Measurements from ENCODE around the gene KRT36.

Gene KRT36

GRCh38 chr17:41483991-41484826, 5.5 kb downstream of the KRT36 start:
- H3K27me3 ChIP-seq (ENCODE audit: control insufficient read depth, insufficient read depth, low read length), result no peaks in the 10 kb centered on the region; the same call in 1 of the 2 replicates
- H3K4me3 ChIP-seq (ENCODE audit: low read depth, low read length), result no peak overlapping the region
- H3K27ac ChIP-seq (ENCODE audit: low read depth, low read length), result no peak overlapping the region

DNA sequence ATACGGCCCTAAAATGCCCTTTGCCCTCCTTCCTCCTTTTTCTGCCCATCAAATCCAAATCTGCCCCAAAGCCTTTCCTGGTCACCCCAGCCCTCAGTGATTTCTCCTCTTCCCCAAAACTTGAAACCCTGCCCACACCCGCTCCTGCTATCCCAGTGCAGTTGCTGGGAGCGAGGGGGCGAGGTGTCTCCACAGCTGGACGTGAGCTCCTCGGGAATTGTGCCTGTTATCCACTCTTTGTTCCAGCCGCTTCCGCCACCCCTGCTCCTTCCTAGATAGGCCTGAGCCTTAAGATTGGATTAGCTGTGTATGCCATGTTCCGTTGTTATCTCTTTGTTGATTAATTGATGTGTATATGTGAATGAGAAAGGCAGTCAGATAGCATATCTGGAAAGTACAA, 6.2 kb downstream of the KRT36 start:
- no peak overlapping the region for H3K4me3 ChIP-seq (ENCODE audit: low read depth, low read length)
- no peaks in the 10 kb centered on the region; the same call in 1 of the 2 replicates for H3K27me3 ChIP-seq (ENCODE audit: control insufficient read depth, insufficient read depth, low read length)
- no peak overlapping the region for H3K27ac ChIP-seq (ENCODE audit: low read depth, low read length)
- no peaks in the 10 kb centered on the region for H3K4me1 ChIP-seq (ENCODE audit: control insufficient read depth, insufficient read depth, low read length)
- no peaks in the 10 kb centered on the region for H3K9me3 ChIP-seq (ENCODE audit: control insufficient read depth, insufficient read depth, low read length)
- no peak overlapping the region for H3K9ac ChIP-seq (ENCODE audit: low read depth, low read length)
- H3K36me3 ChIP-seq (ENCODE audit: control insufficient read depth, insufficient read depth, low read length), result no peaks in the 10 kb centered on the region

More at GRCh38 chr17:41483991-41484826, 5.5 kb downstream of the KRT36 start:
- H3K9me3 ChIP-seq (ENCODE audit: control insufficient read depth, insufficient read depth, low read length), result no peaks in the 10 kb centered on the region
- H3K9ac ChIP-seq (ENCODE audit: low read depth, low read length), result no peak overlapping the region
- no peaks in the 10 kb centered on the region for H3K4me1 ChIP-seq (ENCODE audit: control insufficient read depth, insufficient read depth, low read length)
- no peaks in the 10 kb centered on the region for H3K36me3 ChIP-seq (ENCODE audit: control insufficient read depth, insufficient read depth, low read length)

DNA sequence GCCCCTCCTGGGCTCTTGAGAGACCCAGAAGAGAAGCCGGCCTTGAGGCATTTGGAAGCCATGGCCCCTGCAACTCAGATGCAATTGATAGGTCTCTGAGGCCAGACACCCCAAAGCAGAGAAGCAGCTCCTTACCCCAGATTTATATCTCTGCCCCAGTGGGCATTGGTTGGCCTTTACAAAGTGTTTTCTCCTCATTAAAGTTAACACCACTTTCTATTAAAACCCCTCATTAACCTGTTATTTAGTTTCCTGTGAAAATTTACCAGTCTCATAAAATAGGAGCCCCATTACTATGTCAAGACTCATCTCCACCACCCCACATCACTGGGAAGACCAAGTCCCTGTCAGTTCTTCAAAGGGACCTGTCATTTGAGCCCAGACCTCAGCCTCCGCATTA, 8.7 kb downstream of the KRT36 start, which contains the start of gene KRT35:
KRT35 (minus strand) TSS at position 116 of the 400 bp plus-strand sequence; CDS start at position 62, 54 bp downstream.
- H3K27me3 ChIP-seq (ENCODE audit: control insufficient read depth, insufficient read depth, low read length), result no peaks in the 10 kb centered on the region
- H3K36me3 ChIP-seq (ENCODE audit: control insufficient read depth, insufficient read depth, low read length), result no peaks in the 10 kb centered on the region
- H3K9ac ChIP-seq (ENCODE audit: low read depth, low read length), result no peak within 1 kb of the TSS
- no peaks in the 10 kb centered on the region for H3K4me1 ChIP-seq (ENCODE audit: control insufficient read depth, insufficient read depth, low read length)
- H3K9me3 ChIP-seq (ENCODE audit: control insufficient read depth, insufficient read depth, low read length), result no peaks in the 10 kb centered on the region
- H3K4me3 ChIP-seq (ENCODE audit: low read depth, low read length), result no peak within 1 kb of the TSS
- H3K27ac ChIP-seq (ENCODE audit: low read depth, low read length), result no peak within 1 kb of the TSS

- no peaks in the 10 kb centered on the region for H3K27me3 ChIP-seq (ENCODE audit: control insufficient read depth, insufficient read depth, low read length)
- H3K36me3 ChIP-seq (ENCODE audit: control insufficient read depth, insufficient read depth, low read length), result no peaks in the 10 kb centered on the region
- no peak overlapping the region for H3K4me3 ChIP-seq (ENCODE audit: low read depth, low read length)
These were observed 9.1 kb downstream of the KRT36 start for GRCh38 chr17:41480581-41480980.

DNA sequence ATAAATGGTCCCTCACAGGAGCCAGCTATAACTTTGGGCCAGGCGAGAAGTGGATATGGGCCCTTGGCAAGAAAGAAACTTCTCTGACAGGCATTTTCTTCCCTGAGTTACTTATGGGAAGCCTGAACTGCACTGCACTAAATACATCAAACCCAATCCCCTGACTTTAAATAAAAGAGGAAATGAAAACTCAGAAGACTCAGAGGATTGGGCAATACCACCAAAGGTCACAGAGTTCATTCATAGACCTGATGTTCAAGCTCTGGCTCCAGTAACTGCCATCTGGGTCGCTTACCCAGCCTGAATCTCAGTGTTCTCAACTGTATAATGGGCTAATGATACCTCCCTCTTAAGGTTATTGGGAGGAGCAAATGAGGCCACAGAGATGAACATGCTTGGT, 9.6 kb downstream of the KRT36 start:
- Histone ChIP-seq H3K27me3 (ENCODE audit: control insufficient read depth, insufficient read depth, low read length) (no peaks in the 10 kb centered on the region), H3K9me3 (ENCODE audit: control insufficient read depth, insufficient read depth, low read length) (no peaks in the 10 kb centered on the region), H3K9ac (ENCODE audit: low read depth, low read length) (no peak overlapping the region), H3K27ac (ENCODE audit: low read depth, low read length) (no peak overlapping the region), H3K4me1 (ENCODE audit: control insufficient read depth, insufficient read depth, low read length) (no peaks in the 10 kb centered on the region), H3K36me3 (ENCODE audit: control insufficient read depth, insufficient read depth, low read length) (no peaks in the 10 kb centered on the region), H3K4me3 (ENCODE audit: low read depth, low read length) (no peak overlapping the region)

More at GRCh38 chr17:41480581-41480980, 9.1 kb downstream of the KRT36 start:
- no peaks in the 10 kb centered on the region for H3K4me1 ChIP-seq (ENCODE audit: control insufficient read depth, insufficient read depth, low read length)
- no peak overlapping the region for H3K9ac ChIP-seq (ENCODE audit: low read depth, low read length)
- no peaks in the 10 kb centered on the region for H3K9me3 ChIP-seq (ENCODE audit: control insufficient read depth, insufficient read depth, low read length)
- H3K27ac ChIP-seq (ENCODE audit: low read depth, low read length), result no peak overlapping the region

- no peaks in the 10 kb centered on the region for H3K36me3 ChIP-seq (ENCODE audit: control insufficient read depth, insufficient read depth, low read length)
- no peaks in the 10 kb centered on the region for H3K9me3 ChIP-seq (ENCODE audit: control insufficient read depth, insufficient read depth, low read length)
- no peaks in the 10 kb centered on the region for H3K27me3 ChIP-seq (ENCODE audit: control insufficient read depth, insufficient read depth, low read length)
- H3K9ac ChIP-seq (ENCODE audit: low read depth, low read length), result no peak overlapping the region
- no peaks in the 10 kb centered on the region for H3K4me1 ChIP-seq (ENCODE audit: control insufficient read depth, insufficient read depth, low read length)
- no peak overlapping the region for H3K4me3 ChIP-seq (ENCODE audit: low read depth, low read length)
- H3K27ac ChIP-seq (ENCODE audit: low read depth, low read length), result no peak overlapping the region
These were observed 11.5 kb downstream of the KRT36 start for GRCh38 chr17:41478237-41478636.

DNA sequence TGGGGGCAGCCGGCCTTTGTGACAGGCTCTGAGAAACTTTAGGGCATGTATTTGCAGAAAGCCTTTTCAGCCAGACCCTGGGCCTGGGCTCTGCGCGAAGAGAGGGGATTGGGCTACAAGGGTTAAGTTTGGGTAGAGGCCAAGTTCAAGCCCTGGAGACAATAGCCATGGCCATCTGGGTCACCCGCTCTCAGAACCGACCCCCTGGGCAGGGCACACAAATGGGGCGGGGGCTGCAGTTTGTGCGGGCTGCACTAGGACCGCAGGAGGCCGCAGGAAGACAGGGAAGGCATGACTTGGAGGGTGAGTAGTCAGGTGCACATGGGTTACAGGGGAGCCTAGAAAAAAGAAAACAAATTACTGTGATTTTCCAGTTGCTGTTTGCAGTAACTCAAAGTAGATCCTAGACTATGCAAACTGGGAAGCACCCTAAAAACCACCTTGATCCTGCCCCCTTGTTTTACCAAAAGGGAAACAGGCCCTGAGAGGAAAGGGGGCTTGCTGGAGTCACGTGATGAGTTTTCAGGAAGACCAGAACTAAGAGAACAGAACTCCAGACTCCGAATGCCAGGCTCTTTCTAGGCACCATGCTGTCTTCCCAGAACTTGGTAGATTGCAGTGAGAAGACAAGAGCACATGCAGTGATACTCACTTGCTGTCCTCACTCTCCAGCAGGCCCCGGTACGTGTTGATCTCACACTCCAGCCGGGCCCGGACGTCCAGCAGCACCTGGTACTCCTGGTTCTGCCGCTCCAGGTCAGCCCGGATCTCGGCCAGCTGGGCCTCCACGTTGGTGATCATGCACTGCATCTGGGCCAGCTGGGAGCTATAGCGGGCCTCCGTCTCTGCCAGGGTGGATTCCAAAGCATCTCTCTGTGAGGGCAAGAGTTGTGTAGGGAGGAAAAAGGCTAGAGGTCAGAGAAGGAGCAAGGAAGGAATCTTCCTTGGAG, 12.6 kb downstream of the KRT36 start:
- Histone ChIP-seq H3K27ac (ENCODE audit: low read depth, low read length) (no peak overlapping the region), H3K4me3 (ENCODE audit: low read depth, low read length) (no peak overlapping the region), H3K36me3 (ENCODE audit: control insufficient read depth, insufficient read depth, low read length) (no peaks in the 10 kb centered on the region), H3K27me3 (ENCODE audit: control insufficient read depth, insufficient read depth, low read length) (no peaks in the 10 kb centered on the region), H3K4me1 (ENCODE audit: control insufficient read depth, insufficient read depth, low read length) (no peaks in the 10 kb centered on the region), H3K9ac (ENCODE audit: low read depth, low read length) (no peak overlapping the region), H3K9me3 (ENCODE audit: control insufficient read depth, insufficient read depth, low read length) (0 out of 2 replicates have a peak, but pooled peaks cover under 1% of the 10 kb centered on the region)

DNA sequence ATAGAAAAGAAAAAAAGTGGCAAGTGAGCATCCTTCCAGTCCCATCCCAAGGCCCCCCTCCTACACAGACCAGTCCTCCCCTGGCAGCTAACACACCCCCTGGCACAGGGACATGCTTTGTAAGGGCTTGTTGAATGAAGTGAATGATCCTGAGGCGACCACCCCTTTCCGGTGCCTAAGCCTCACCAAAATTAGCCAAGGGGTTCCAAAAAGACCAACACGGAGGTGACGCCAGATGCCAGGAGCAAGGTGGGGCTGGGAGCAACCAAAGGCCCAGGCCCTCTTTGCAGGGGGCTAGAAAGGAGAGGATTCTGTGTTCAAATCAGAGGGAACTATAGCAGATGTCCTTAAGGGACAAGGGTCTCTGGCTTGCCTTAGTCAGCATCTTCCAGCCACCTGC, 14.3 kb downstream of the KRT36 start:
- H3K4me1 ChIP-seq (ENCODE audit: control insufficient read depth, insufficient read depth, low read length), result no peaks in the 10 kb centered on the region
- no peaks in the 10 kb centered on the region for H3K27me3 ChIP-seq (ENCODE audit: control insufficient read depth, insufficient read depth, low read length)
- H3K9me3 ChIP-seq (ENCODE audit: control insufficient read depth, insufficient read depth, low read length), result peaks cover 5% of the 10 kb centered on the region; the same call in 1 of the 2 replicates
- H3K36me3 ChIP-seq (ENCODE audit: control insufficient read depth, insufficient read depth, low read length), result no peaks in the 10 kb centered on the region
- H3K9ac ChIP-seq (ENCODE audit: low read depth, low read length), result no peak overlapping the region
- no peak overlapping the region for H3K4me3 ChIP-seq (ENCODE audit: low read depth, low read length)
- H3K27ac ChIP-seq (ENCODE audit: low read depth, low read length), result no peak overlapping the region

- no peak overlapping the region for H3K9ac ChIP-seq (ENCODE audit: low read depth, low read length)
- H3K4me3 ChIP-seq (ENCODE audit: low read depth, low read length), result no peak overlapping the region
These were observed 14.8 kb downstream of the KRT36 start for GRCh38 chr17:41474863-41475262.

DNA sequence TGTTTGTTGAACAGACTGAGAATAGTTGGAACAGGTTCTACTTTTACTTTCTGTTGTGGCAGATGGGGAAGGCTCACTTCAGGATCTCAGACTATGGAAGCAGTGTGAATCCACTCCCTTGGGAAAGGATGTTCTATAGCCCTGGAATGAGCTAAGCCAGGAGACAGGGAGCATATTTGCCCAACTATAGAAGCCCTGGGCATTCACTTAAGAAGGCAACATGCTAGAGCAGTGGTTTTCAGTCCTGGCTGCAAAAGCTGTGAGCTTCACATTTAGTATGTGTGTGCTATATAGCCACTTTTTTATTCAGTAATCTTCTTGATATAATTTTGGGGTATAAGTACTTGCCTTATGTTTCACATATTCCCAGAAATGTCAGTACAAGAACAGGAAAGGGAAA, 21.4 kb downstream of the KRT36 start:
- H3K36me3 ChIP-seq (ENCODE audit: control insufficient read depth, insufficient read depth, low read length), result no peaks in the 10 kb centered on the region
- H3K4me3 ChIP-seq (ENCODE audit: low read depth, low read length), result no peak overlapping the region
- H3K4me1 ChIP-seq (ENCODE audit: control insufficient read depth, insufficient read depth, low read length), result no peaks in the 10 kb centered on the region
- H3K27me3 ChIP-seq (ENCODE audit: control insufficient read depth, insufficient read depth, low read length), result no peaks in the 10 kb centered on the region
- H3K27ac ChIP-seq (ENCODE audit: low read depth, low read length), result no peak overlapping the region
- H3K9me3 ChIP-seq (ENCODE audit: control insufficient read depth, insufficient read depth, low read length), result peaks cover 5% of the 10 kb centered on the region; the same call in 1 of the 2 replicates
- no peak overlapping the region for H3K9ac ChIP-seq (ENCODE audit: low read depth, low read length)

More at GRCh38 chr17:41474863-41475262, 14.8 kb downstream of the KRT36 start:
- no peaks in the 10 kb centered on the region for H3K27me3 ChIP-seq (ENCODE audit: control insufficient read depth, insufficient read depth, low read length)
- peaks cover 5% of the 10 kb centered on the region; the same call in 1 of the 2 replicates for H3K9me3 ChIP-seq (ENCODE audit: control insufficient read depth, insufficient read depth, low read length)
- H3K36me3 ChIP-seq (ENCODE audit: control insufficient read depth, insufficient read depth, low read length), result no peaks in the 10 kb centered on the region
- H3K27ac ChIP-seq (ENCODE audit: low read depth, low read length), result no peak overlapping the region
- no peaks in the 10 kb centered on the region for H3K4me1 ChIP-seq (ENCODE audit: control insufficient read depth, insufficient read depth, low read length)
